Measurements from ENCODE around the gene CEP128.

Gene CEP128

DNA sequence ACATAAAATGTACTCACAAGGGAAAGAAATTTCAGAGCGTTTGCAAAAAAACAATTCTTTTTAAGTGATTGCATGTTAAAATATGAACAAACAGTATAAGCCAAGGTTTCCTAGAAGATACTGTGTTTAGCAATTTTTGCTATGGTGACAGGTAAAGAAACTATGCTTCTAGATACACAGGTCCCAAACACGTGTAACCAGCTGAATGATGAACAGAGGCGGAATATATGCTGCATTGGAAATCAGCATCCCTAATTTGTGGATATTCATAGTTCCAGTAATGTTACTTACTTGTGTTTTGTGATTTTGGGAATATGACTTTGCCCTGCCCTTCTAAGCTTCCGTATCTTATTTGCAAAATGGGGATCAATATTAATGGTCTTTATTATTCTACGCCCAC, 403.9 kb downstream of the CEP128 start:
- no peaks in the 10 kb centered on the region for H3K36me3 ChIP-seq
- H3K27ac ChIP-seq, result no peak overlapping the region
- no peaks in the 10 kb centered on the region for H3K27me3 ChIP-seq (ENCODE audit: insufficient read depth, low read depth, severe bottlenecking)
- TF ChIP-seq, protein P1, sequence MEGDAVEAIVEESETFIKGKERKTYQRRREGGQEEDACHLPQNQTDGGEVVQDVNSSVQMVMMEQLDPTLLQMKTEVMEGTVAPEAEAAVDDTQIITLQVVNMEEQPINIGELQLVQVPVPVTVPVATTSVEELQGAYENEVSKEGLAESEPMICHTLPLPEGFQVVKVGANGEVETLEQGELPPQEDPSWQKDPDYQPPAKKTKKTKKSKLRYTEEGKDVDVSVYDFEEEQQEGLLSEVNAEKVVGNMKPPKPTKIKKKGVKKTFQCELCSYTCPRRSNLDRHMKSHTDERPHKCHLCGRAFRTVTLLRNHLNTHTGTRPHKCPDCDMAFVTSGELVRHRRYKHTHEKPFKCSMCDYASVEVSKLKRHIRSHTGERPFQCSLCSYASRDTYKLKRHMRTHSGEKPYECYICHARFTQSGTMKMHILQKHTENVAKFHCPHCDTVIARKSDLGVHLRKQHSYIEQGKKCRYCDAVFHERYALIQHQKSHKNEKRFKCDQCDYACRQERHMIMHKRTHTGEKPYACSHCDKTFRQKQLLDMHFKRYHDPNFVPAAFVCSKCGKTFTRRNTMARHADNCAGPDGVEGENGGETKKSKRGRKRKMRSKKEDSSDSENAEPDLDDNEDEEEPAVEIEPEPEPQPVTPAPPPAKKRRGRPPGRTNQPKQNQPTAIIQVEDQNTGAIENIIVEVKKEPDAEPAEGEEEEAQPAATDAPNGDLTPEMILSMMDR (IDR thresholded peaks at IDR 0.05; ENCODE audit: low read depth, low read length), result no peak
- DNase-seq, result no peak
- H3K4me3 ChIP-seq (ENCODE audit: low read depth, low read length), result no peak overlapping the region
- peaks cover 2% of the 10 kb centered on the region for H3K9me3 ChIP-seq (ENCODE audit: severe bottlenecking)

DNA sequence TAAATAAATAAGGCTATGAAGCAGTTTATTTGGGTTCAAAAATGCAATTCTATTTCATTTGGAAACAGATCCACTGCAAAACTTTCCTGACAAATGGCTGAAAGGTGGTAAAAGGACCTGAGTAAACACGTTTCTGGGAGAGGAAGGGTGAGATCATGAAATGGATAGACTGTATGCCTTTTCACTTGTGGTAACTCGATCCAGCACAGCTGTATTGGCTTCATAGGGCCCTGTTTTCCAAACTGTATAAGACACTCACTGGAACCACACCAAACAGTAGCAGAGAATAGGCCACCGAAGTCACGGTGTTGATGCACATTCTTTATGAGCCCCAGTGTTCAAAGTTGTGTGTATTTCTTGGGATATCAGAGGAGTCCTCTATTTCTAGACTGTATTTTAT, 405.1 kb downstream of the CEP128 start:
- TF ChIP-seq, protein P1 (IDR thresholded peaks at IDR 0.05; ENCODE audit: low read depth, low read length), result no peak
- H3K4me3 ChIP-seq (ENCODE audit: low read depth, low read length), result no peak overlapping the region

GRCh38 chr14:80535171-80535570, 406.4 kb downstream of the CEP128 start:
- H3K4me3 ChIP-seq (ENCODE audit: low read depth, low read length), result no peak overlapping the region
- no peak for DNase-seq
- no peak overlapping the region for H3K27ac ChIP-seq
- H3K9me3 ChIP-seq (ENCODE audit: severe bottlenecking), result peaks cover 2% of the 10 kb centered on the region
- H3K27me3 ChIP-seq (ENCODE audit: insufficient read depth, low read depth, severe bottlenecking), result no peaks in the 10 kb centered on the region
- H3K36me3 ChIP-seq, result no peaks in the 10 kb centered on the region
- TF ChIP-seq, protein P1 (IDR thresholded peaks at IDR 0.05; ENCODE audit: low read depth, low read length), result no peak

More for the DNA sequence above, 405.1 kb downstream of the CEP128 start:
- H3K27me3 ChIP-seq (ENCODE audit: insufficient read depth, low read depth, severe bottlenecking), result no peaks in the 10 kb centered on the region
- no peaks in the 10 kb centered on the region for H3K36me3 ChIP-seq
- peaks cover 2% of the 10 kb centered on the region for H3K9me3 ChIP-seq (ENCODE audit: severe bottlenecking)
- H3K27ac ChIP-seq, result no peak overlapping the region
- no peak for DNase-seq

GRCh38 chr14:80523518-80524117, 417.9 kb downstream of the CEP128 start:
- no peak for DNase-seq
- TF ChIP-seq, protein P1 (IDR thresholded peaks at IDR 0.05; ENCODE audit: low read depth, low read length), result no peak
- no peaks in the 10 kb centered on the region for H3K9me3 ChIP-seq (ENCODE audit: severe bottlenecking)
- no peaks in the 10 kb centered on the region; the same call in 1 of the 2 replicates for H3K36me3 ChIP-seq
- H3K4me3 ChIP-seq (ENCODE audit: low read depth, low read length), result no peak overlapping the region
- H3K27ac ChIP-seq, result no peak overlapping the region
- H3K27me3 ChIP-seq (ENCODE audit: insufficient read depth, low read depth, severe bottlenecking), result no peaks in the 10 kb centered on the region

DNA sequence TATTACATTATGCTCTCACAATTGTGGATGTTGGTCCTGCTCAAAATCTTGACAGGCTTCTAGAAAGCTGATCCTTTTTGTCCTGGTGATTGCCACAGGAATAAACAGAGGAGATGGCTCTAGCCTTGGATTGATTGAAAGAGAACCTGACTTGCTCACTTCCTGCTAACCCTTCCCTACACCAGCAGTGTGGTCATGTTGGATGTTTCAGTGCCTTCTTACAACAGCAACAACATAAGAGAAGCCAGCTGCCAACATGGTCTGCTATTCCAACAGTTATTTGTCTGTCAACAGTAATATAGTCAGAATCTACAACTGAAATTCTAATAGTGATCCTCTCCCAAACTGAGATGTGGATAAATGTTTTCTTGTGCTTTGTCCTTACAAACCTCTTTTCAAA, 418.6 kb downstream of the CEP128 start:
- Histone ChIP-seq H3K36me3 (no peaks in the 10 kb centered on the region; the same call in 1 of the 2 replicates), H3K9me3 (ENCODE audit: severe bottlenecking) (no peaks in the 10 kb centered on the region), H3K4me3 (ENCODE audit: low read depth, low read length) (no peak overlapping the region), H3K27me3 (ENCODE audit: insufficient read depth, low read depth, severe bottlenecking) (no peaks in the 10 kb centered on the region), H3K27ac (no peak overlapping the region)
- TF ChIP-seq, protein P1 (IDR thresholded peaks at IDR 0.05; ENCODE audit: low read depth, low read length), result no peak
- no peak for DNase-seq

GRCh38 chr14:80522411-80522810, 419.1 kb downstream of the CEP128 start:
- no peak overlapping the region for H3K4me3 ChIP-seq (ENCODE audit: low read depth, low read length)
- no peaks in the 10 kb centered on the region for H3K9me3 ChIP-seq (ENCODE audit: severe bottlenecking)
- no peak for DNase-seq
- H3K36me3 ChIP-seq, result no peaks in the 10 kb centered on the region; the same call in 1 of the 2 replicates
- H3K27me3 ChIP-seq (ENCODE audit: insufficient read depth, low read depth, severe bottlenecking), result no peaks in the 10 kb centered on the region
- H3K27ac ChIP-seq, result no peak overlapping the region
- TF ChIP-seq, protein P1 (IDR thresholded peaks at IDR 0.05; ENCODE audit: low read depth, low read length), result no peak

Data from WERI-Rb-1 (cell line).